K562 (cell line): ENCODE results near the gene VIPR2. TPM values are rescaled to one million over a fixed set of nuclear protein-coding genes. Genes with fewer than 3 reads are reported as not detected.

Experiments
- FOXM1 ChIP-seq, 2 experiments: fragments of 450-650 bp in 1 of 2; sonication (generic) in 1 of 2; formaldehyde crosslinking in 1 of 2; IDR thresholded peaks; 2 replicates each; pipeline versions ENCODE4 v1.6.1 to v1.9.0; 2017 to 2022; ENCODE audit warnings: low read depth in 2 of 2, mild to moderate bottlenecking in 2 of 2, missing genetic modification reagents in 1 of 2, moderate library complexity in 1 of 2
- HMBOX1 ChIP-seq: sonication (generic); IDR thresholded peaks from 2 replicates; pipeline ENCODE4 v1.6.1; 2016
- ID3 ChIP-seq, 2 experiments: fragments of 250-450 bp in 1 of 2; fragments of 450-650 bp in 1 of 2; sonication (Bioruptor Pico) in 1 of 2; IDR thresholded peaks; 2 replicates each; pipeline versions ENCODE4 v1.6.1 to v1.8.0; 2016 to 2021; ENCODE audit warnings: mild to moderate bottlenecking in 2 of 2, moderate library complexity in 2 of 2, missing compliant biosample characterization in 1 of 2, missing genetic modification characterization in 1 of 2
- MCM3 ChIP-seq: fragments of 450-650 bp; IDR thresholded peaks from 2 replicates; pipeline ENCODE4 v1.6.1; 2016
- NR2F6 ChIP-seq: fragments of 450-650 bp; formaldehyde crosslinking; IDR thresholded peaks from 2 replicates; pipeline ENCODE4 v1.4.0; 2020; ENCODE audit warnings: mild to moderate bottlenecking
- PKNOX1 ChIP-seq: fragments of 450-650 bp; IDR thresholded peaks from 2 replicates; pipeline ENCODE4 v1.6.1; 2016
- POLR2A ChIP-seq: fragments of 450-650 bp; conservative IDR thresholded peaks from 2 replicates; pipeline ENCODE4 v1.6.1; 2016
- TAF7 ChIP-seq: fragments of 450-650 bp; IDR thresholded peaks from 2 replicates; pipeline ENCODE4 v1.6.1; 2016; ENCODE audit warnings: missing genetic modification characterization, missing compliant biosample characterization
- TOE1 ChIP-seq, 2 experiments: fragments of 450-650 bp in 1 of 2; sonication (generic) in 1 of 2; formaldehyde crosslinking in 1 of 2; IDR thresholded peaks; 2 replicates each; pipeline versions ENCODE4 v1.7.1 to v1.8.0; 2016 to 2022; ENCODE audit warnings: borderline replicate concordance in 2 of 2, mild to moderate bottlenecking in 2 of 2, antibody characterized with exemption in 1 of 2, inconsistent platforms in 1 of 2, low read depth in 1 of 2, missing genetic modification reagents in 1 of 2, moderate library complexity in 1 of 2
- ZBTB33 ChIP-seq: sonication (generic); formaldehyde crosslinking; IDR thresholded peaks from 2 replicates; pipeline ENCODE4 v1.8.1; 2023; ENCODE audit warnings: mild to moderate bottlenecking, missing genetic modification reagents
- ZBTB40 ChIP-seq, 2 experiments: fragments of 450-650 bp in 1 of 2; sonication (generic) in 1 of 2; formaldehyde crosslinking in 1 of 2; IDR thresholded peaks; 2 replicates each; pipeline versions ENCODE4 v1.7.1 to v1.9.0; 2016 to 2022; ENCODE audit warnings: inconsistent platforms in 1 of 2, mild to moderate bottlenecking in 1 of 2, missing genetic modification reagents in 1 of 2
- ZNF436 ChIP-seq: fragments of 250-450, 450-650 bp; sonication (Bioruptor Pico); formaldehyde crosslinking; IDR thresholded peaks from 2 replicates; pipeline ENCODE4 v1.7.0; 2020; ENCODE audit warnings: mild to moderate bottlenecking
- polyA plus RNA-seq, 8 experiments: library from polyadenylated mRNA; depleted of rRNA in 4 of 8; stranded (reverse) in 5 of 8; unstranded in 3 of 8; fragments of >200 nt; fragmentation: Nextera tagmentation in 2 of 8; fragmentation: Illumina TruSeq in 1 of 8; extraction: Ambion mirVana in 2 of 8; extraction: Trizol in 1 of 8; gene quantifications; 2 replicates each; pipeline versions ENCODE4 v1.2.1 to v1.2.3, GENCODE V29; 2011 to 2014; ENCODE audit warnings: inconsistent platforms in 1 of 8, missing spikeins in 1 of 8
- total RNA-seq, 7 experiments: library from RNA; depleted of rRNA in 6 of 7; stranded (reverse); fragments of >200 nt in 6 of 7; fragmentation: Illumina TruSeq in 2 of 7; extraction: Trizol in 2 of 7; gene quantifications; 2 replicates each; pipeline versions ENCODE4 v1.2.1 to v1.2.3, GENCODE V29; 2011 to 2021; ENCODE audit warnings: low replicate concordance in 1 of 7

VIPR2 gene
- total and polyA plus RNA-seq, 9 of the 15 experiments (the other 6 are each of a cell fraction or from before 2014, with no cell fraction given) = 0.04 TPM; not detected in 8

- peak; percentile 54; the same call in 1 of the 2 replicates for TF ChIP-seq ZBTB40 (IDR thresholded peaks at IDR 0.05)
- no peak for TF ChIP-seq ZBTB40 (CRISPR knock-in tag; IDR thresholded peaks at IDR 0.05)
- TF ChIP-seq PKNOX1 = peak; percentile 37
- no peak; the same call in 1 of the 2 replicates for TF ChIP-seq TOE1 (IDR thresholded peaks at IDR 0.05; ENCODE audit: borderline replicate concordance)
- TF ChIP-seq TOE1 (CRISPR knock-in tag; IDR thresholded peaks at IDR 0.05; ENCODE audit: borderline replicate concordance, low read depth) = no peak
- no peak for TF ChIP-seq ZNF436 (CRISPR knock-in tag)
- TF ChIP-seq ZBTB33 (CRISPR knock-in tag) = no peak
- no peak for TF ChIP-seq FOXM1 (IDR thresholded peaks at IDR 0.05; ENCODE audit: low read depth)
- TF ChIP-seq FOXM1 (CRISPR knock-in tag; IDR thresholded peaks at IDR 0.05; ENCODE audit: low read depth) = no peak
- no peak for TF ChIP-seq HMBOX1
- TF ChIP-seq NR2F6 (CRISPR knock-in tag) = no peak
- TF ChIP-seq MCM3 = no peak
- 0 out of 2 replicates have a peak, but pooled peaks have one; percentile 26 for TF ChIP-seq POLR2A
- peak; percentile 52; the same call in 1 of the 2 replicates for TF ChIP-seq TAF7 (tag)
- no peak for TF ChIP-seq ID3 (CRISPR knock-in tag; IDR thresholded peaks at IDR 0.05)
- TF ChIP-seq ID3 (tag; IDR thresholded peaks at IDR 0.05) = peak; percentile 58; the same call in 1 of the 2 replicates
Measured at GRCh38 chr7:159005618-159006017, 139.0 kb downstream of the VIPR2 start (continued).
